Measurements from ENCODE around the gene NUP210L.

DNA sequence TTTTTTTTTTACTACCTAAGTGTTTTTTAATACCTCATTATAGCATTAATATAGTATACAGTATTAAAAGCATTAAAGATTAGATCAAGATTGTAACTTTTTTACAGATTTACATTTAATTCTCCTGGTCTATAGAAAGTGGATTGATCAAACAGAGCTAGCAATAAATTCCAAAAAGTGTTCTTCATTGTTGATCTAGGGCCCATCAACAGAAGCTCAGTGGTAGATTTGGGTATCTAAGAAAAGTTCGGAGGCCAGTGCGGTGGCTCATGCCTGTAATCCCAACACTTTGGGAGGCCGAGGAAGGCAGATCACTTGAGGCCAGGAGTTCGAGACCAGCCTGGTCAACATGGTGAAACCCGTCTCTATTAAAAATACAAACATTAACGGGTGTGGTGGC is 12.5 kb downstream of the NUP210L start:
- TF ChIP-seq ZXDB (tag by site-specific recombination; IDR thresholded peaks at IDR 0.05) (no peak), SP2 (tag by site-specific recombination; IDR thresholded peaks at IDR 0.05) (no peak), ZNF596 (tag by site-specific recombination; IDR thresholded peaks at IDR 0.05) (no peak)
- TF ChIP-seq, protein P1, sequence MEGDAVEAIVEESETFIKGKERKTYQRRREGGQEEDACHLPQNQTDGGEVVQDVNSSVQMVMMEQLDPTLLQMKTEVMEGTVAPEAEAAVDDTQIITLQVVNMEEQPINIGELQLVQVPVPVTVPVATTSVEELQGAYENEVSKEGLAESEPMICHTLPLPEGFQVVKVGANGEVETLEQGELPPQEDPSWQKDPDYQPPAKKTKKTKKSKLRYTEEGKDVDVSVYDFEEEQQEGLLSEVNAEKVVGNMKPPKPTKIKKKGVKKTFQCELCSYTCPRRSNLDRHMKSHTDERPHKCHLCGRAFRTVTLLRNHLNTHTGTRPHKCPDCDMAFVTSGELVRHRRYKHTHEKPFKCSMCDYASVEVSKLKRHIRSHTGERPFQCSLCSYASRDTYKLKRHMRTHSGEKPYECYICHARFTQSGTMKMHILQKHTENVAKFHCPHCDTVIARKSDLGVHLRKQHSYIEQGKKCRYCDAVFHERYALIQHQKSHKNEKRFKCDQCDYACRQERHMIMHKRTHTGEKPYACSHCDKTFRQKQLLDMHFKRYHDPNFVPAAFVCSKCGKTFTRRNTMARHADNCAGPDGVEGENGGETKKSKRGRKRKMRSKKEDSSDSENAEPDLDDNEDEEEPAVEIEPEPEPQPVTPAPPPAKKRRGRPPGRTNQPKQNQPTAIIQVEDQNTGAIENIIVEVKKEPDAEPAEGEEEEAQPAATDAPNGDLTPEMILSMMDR (tag by site-specific recombination; IDR thresholded peaks at IDR 0.05): no peak
